Panc1 (cell line): ENCODE measurements around the gene DENND11. TPM values are rescaled to one million over a fixed set of nuclear protein-coding genes. Genes with fewer than 3 reads are reported as not detected.

Source experiments
- ATAC-seq: fragments of 200-7000 bp; cut with Tn5 transposase; 2 replicates; pipeline ENCODE4 v1.9.1; 2020; ENCODE audit warnings: mild to moderate bottlenecking, moderate library complexity
- BruUV-seq: library from RNA; stranded (reverse); fragments of 400-500 nt; replicated peaks from 2 replicates; lab custom pipeline; 2021; lab: Mats Ljungman, UMichigan
- CTCF ChIA-PET: fragments of 300-600 bp; sonication (Branson Sonifier 250); formaldehyde crosslinking; loops from one replicate; lab custom pipeline; 2022; ENCODE audit warnings: antibody characterized with exemption; lab: Charles Lee
- POLR2A ChIA-PET: fragments of 300-600 bp; sonication (Branson Sonifier 250); formaldehyde crosslinking; loops from one replicate; lab custom pipeline; 2022; ENCODE audit warnings: antibody characterized with exemption; lab: Charles Lee
- DNase-seq: peaks from one replicate; pipeline ENCODE4 v3.0.0-alpha.2; 2010; ENCODE audit warnings: low read depth, low spot score
- H3K27ac ChIP-seq: 2 replicates; pipeline ENCODE4 v1.5.1; 2011; ENCODE audit warnings: mild to moderate bottlenecking, low read length, inconsistent platforms
- H3K27me3 ChIP-seq: fragments of 200-500 bp; sonication (Bioruptor generic); 2 replicates; pipeline ENCODE4 v1.6.0; 2014; ENCODE audit warnings: low read length, inconsistent platforms; ENCODE audit not compliant: control insufficient read depth, insufficient read depth
- H3K36me3 ChIP-seq: fragments of 200-500 bp; sonication (Bioruptor generic); 2 replicates; pipeline ENCODE4 v1.5.1; 2014; ENCODE audit warnings: inconsistent platforms, mild to moderate bottlenecking, low read length, moderate library complexity; ENCODE audit not compliant: control insufficient read depth, insufficient read depth
- H3K4me1 ChIP-seq: 2 replicates; pipeline ENCODE4 v1.5.1; 2011; ENCODE audit warnings: inconsistent platforms, mild to moderate bottlenecking, low read length, moderate library complexity; ENCODE audit not compliant: control insufficient read depth, insufficient read depth
- H3K4me3 ChIP-seq, 2 experiments: 2 replicates each; pipeline ENCODE4 v1.5.1; 2011 to 2012; ENCODE audit warnings: low read depth in 2 of 2, low read length in 2 of 2, mild to moderate bottlenecking in 2 of 2, inconsistent platforms in 1 of 2, moderate library complexity in 1 of 2
- H3K9me3 ChIP-seq: fragments of 200-500 bp; sonication (Bioruptor generic); 2 replicates; pipeline ENCODE4 v1.5.1; 2014; ENCODE audit warnings: low read depth, mild to moderate bottlenecking, inconsistent platforms, low read length, moderate library complexity; ENCODE audit not compliant: control insufficient read depth, insufficient read depth
- CTCF ChIP-seq: fragments of 450-650 bp; IDR thresholded peaks from 2 replicates; pipeline ENCODE4 v1.5.1; 2017; ENCODE audit warnings: mild to moderate bottlenecking
- POLR2AphosphoS5 ChIP-seq: IDR thresholded peaks from 2 replicates; pipeline ENCODE4 v1.6.1; 2012; ENCODE audit warnings: mild to moderate bottlenecking, low read depth, low read length, moderate library complexity
- REST ChIP-seq, 2 experiments: IDR thresholded peaks; 2 replicates each; pipeline ENCODE4 v1.6.1; 2011 to 2012; ENCODE audit warnings: low read depth in 2 of 2, control low read depth in 1 of 2, low read length in 1 of 2, mild to moderate bottlenecking in 1 of 2, moderate library complexity in 1 of 2; ENCODE audit not compliant: insufficient read depth in 1 of 2
- SIN3A ChIP-seq: IDR thresholded peaks from 2 replicates; pipeline ENCODE4 v1.6.1; 2012; ENCODE audit warnings: low read depth, mild to moderate bottlenecking, low read length, moderate library complexity, borderline replicate concordance; ENCODE audit not compliant: insufficient read depth
- TCF7L2 ChIP-seq: IDR thresholded peaks from 2 replicates; pipeline ENCODE4 v1.6.1; 2011; ENCODE audit warnings: mild to moderate bottlenecking, low read depth, low read length, inconsistent platforms
- in situ Hi-C: cut with HindIII; loops from 2 replicates; pipeline ENCODE4 v1.10.0; 2016; ENCODE audit warnings: low sequenced_read_pairs, low pct_unique_long_range_greater_than_20kb
- intact Hi-C: fragments of 100-400 bp; cut with micrococcal nuclease; formaldehyde crosslinking; loops from one replicate; pipeline ENCODE4 v1.10.0; 2022; ENCODE audit not compliant: unreplicated experiment
- total RNA-seq: library from RNA; stranded (reverse); gene quantifications from one replicate; pipeline ENCODE4 v1.2.1, GENCODE V29; 2021; ENCODE audit not compliant: unreplicated experiment

The DENND11 gene
- total RNA-seq, 1 experiment from 2014 or later = 10.4 TPM

GRCh38 chr7:141744131-141744530, 42.2 kb upstream of the DENND11 start:
- peaks cover 76% of the 10 kb centered on the region for H3K36me3 ChIP-seq
- ChIA-PET CTCF (no interaction called here), POLR2A (no interaction called here)
- H3K9me3 ChIP-seq = 0 out of 2 replicates have a peak, but pooled peaks cover 3% of the 10 kb centered on the region
- DNase-seq = no peak
- no TSS peak for BruUV-seq
- peaks cover 6% of the 10 kb centered on the region; the same call in 1 of the 2 replicates for H3K4me1 ChIP-seq
- no peaks in the 10 kb centered on the region for H3K27me3 ChIP-seq
- intact Hi-C loops (no loop called here), in situ Hi-C loops (no loop called here)
- no peak overlapping the region for H3K27ac ChIP-seq
- H3K4me3 ChIP-seq = no peak overlapping the region
- no peak for TF ChIP-seq SIN3A
- no peak for TF ChIP-seq POLR2AphosphoS5
- TF ChIP-seq CTCF = no peak
- no peak for TF ChIP-seq REST (IDR thresholded peaks at IDR 0.05; ENCODE audit: insufficient read depth in 1 of 2, low read depth in 2 of 2, low read length in 1 of 2)
- TF ChIP-seq TCF7L2 = no peak
- ATAC-seq = no peak

GRCh38 chr7:141742229-141742628, 40.3 kb upstream of the DENND11 start:
- Histone ChIP-seq H3K4me1 (peaks cover 9% of the 10 kb centered on the region; the same call in 1 of the 2 replicates), H3K4me3 (no peak overlapping the region), H3K27me3 (no peaks in the 10 kb centered on the region), H3K9me3 (no peaks in the 10 kb centered on the region), H3K36me3 (peaks cover 74% of the 10 kb centered on the region), H3K27ac (no peak overlapping the region)
- no peak for TF ChIP-seq TCF7L2
- TF ChIP-seq POLR2AphosphoS5 = no peak
- TF ChIP-seq REST (IDR thresholded peaks at IDR 0.05; ENCODE audit: insufficient read depth in 1 of 2, low read depth in 2 of 2, low read length in 1 of 2) = no peak
- no peak for TF ChIP-seq CTCF
- no peak for TF ChIP-seq SIN3A
- in situ Hi-C loops = no loop called here
- ATAC-seq = no peak
- ChIA-PET CTCF (interaction anchor here (0.6 kb wide), 1 partner anchor 1488 kb away, joined by 3 read pairs; no protein-coding TSS in a partner anchor), POLR2A (no interaction called here)
- no TSS peak for BruUV-seq
- intact Hi-C loops = no loop called here
- DNase-seq = no peak
